NOMO-1 treated with DMSO at 0.1 percent for 48 hours (cell line): ENCODE measurements around the gene ABCA2.
A peak's percentile ranks its signal among the peaks of the same experiment; 100 is the strongest.

Experiments used
- DNase-seq: peaks from one replicate; lab custom pipeline; 2025; ENCODE audit not compliant: unreplicated experiment; lab: John Stamatoyannopoulos, UW

ABCA2 gene

GRCh38 chr9:137000177-137000930, 27.7 kb downstream of the ABCA2 start:
- DNase-seq = peak; percentile 99

- no peak for DNase-seq
These were observed 30.2 kb downstream of the ABCA2 start for GRCh38 chr9:136997830-136998234.

- DNase-seq = no peak
These were observed 30.7 kb downstream of the ABCA2 start for GRCh38 chr9:136997371-136997770.

GRCh38 chr9:136996361-136997292, 31.4 kb downstream of the ABCA2 start, which contains the start of gene CLIC3:
Gene CLIC3, minus strand, starts transcription at chr9:136996568. Its CDS starts 25 bp downstream, at chr9:136996543.
- no peak for DNase-seq

GRCh38 chr9:136995772-136996311, 32.2 kb downstream of the ABCA2 start:
- no peak for DNase-seq

- DNase-seq = no peak
These were observed 32.7 kb downstream of the ABCA2 start for GRCh38 chr9:136995362-136995761.

GRCh38 chr9:136994888-136995230, 33.2 kb downstream of the ABCA2 start:
- DNase-seq = no peak

- no peak for DNase-seq
These were observed 33.7 kb downstream of the ABCA2 start for GRCh38 chr9:136994180-136994887.

- no peak for DNase-seq
These were observed 35.1 kb downstream of the ABCA2 start for GRCh38 chr9:136992819-136993369.

GRCh38 chr9:136991993-136992818, 35.8 kb downstream of the ABCA2 start, which contains the start of gene PAXX:
Gene PAXX, plus strand, starts transcription at chr9:136992422. Its CDS starts 22 bp downstream, at chr9:136992444.
- peak; percentile 94 for DNase-seq

GRCh38 chr9:136990242-136990911, 37.7 kb downstream of the ABCA2 start:
- no peak for DNase-seq

GRCh38 chr9:136988872-136989271, 39.2 kb downstream of the ABCA2 start:
- no peak for DNase-seq

- DNase-seq = no peak
These were observed 42.2 kb downstream of the ABCA2 start for GRCh38 chr9:136985853-136986252.

GRCh38 chr9:136985027-136985602, 42.9 kb downstream of the ABCA2 start:
- no peak for DNase-seq

GRCh38 chr9:136984464-136985026, 43.5 kb downstream of the ABCA2 start:
- no peak for DNase-seq

GRCh38 chr9:136983656-136984314, 44.3 kb downstream of the ABCA2 start:
- DNase-seq = no peak

- no peak for DNase-seq
These were observed 44.9 kb downstream of the ABCA2 start for GRCh38 chr9:136983167-136983566.
